RPMI8226 (cell line): ENCODE measurements around the gene ALOX5.
"Not testable (repeated sequence)": the region's sequence is repeated elsewhere in the genome, so short reads cannot be mapped to it uniquely, and the experiment has no call there.

Source experiments
- DNase-seq: peaks from one replicate; pipeline ENCODE4 v3.0.0-alpha.2; 2015

ALOX5 gene

DNA sequence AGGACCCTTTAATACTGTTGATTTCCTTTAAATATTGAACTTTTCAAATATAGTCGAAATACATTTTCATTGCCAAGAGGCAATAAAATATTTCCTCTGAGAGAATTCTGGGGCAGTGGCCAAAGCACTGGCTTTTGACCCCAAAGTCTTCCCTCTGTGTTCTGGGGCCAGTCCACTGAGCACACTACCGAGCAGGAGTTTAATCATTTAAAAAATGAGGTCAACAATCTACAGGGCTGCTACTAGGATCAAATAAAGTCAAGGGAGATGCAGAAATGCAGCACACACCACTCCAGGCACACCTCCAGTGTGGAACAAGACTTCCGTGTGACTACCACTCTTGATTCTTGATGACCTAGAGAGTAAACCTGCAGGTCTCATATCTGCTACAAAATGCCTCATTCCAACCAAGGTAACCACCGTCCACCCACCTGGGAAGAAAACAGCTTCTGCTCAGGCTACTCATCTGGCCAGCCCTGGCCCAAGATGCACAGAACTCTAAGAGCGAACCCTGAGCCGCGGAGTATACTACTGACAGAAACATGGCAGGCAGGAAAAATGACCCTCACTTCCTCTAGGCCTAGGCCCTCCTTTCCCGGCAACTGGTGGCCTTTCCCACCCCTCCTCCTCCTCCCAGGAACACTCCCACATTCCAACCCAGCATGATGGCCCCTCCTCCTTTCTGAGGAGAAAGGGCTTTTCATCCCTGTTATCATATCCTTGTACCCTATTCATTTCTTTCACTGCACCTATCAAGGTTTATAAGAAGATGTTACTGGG, 97.7 kb downstream of the ALOX5 start:
- no peak for DNase-seq

GRCh38 chr10:45473126-45473525, 99.1 kb downstream of the ALOX5 start:
- DNase-seq: no peak

GRCh38 chr10:45476559-45476958, 102.5 kb downstream of the ALOX5 start:
- DNase-seq: no peak

GRCh38 chr10:45480294-45480693, 106.3 kb downstream of the ALOX5 start:
- DNase-seq: no peak

GRCh38 chr10:45481100-45481499, 107.1 kb downstream of the ALOX5 start:
- not testable (repeated sequence) for DNase-seq

- DNase-seq: no peak
Observed at GRCh38 chr10:45483002-45483401, 109.0 kb downstream of the ALOX5 start.

DNA sequence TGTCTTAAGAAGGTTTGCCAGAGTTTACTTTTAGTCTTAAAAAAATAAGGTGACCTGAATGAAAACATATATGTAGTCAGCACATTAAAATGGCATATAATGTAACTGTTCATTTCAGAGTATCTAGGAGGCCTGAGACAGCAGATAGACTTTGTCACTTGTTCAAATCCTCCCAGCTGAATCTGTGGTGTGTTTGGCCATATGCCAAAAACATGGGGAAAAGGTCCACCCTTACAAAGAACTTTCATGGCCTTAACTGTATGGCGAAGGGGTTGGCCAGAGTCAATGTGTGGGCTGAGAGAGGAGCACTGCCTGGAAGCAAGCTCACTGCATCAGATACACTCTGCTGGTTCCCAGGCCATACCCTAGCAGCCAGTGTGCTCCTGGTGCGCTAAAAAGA, 113.7 kb downstream of the ALOX5 start:
- DNase-seq: no peak

DNA sequence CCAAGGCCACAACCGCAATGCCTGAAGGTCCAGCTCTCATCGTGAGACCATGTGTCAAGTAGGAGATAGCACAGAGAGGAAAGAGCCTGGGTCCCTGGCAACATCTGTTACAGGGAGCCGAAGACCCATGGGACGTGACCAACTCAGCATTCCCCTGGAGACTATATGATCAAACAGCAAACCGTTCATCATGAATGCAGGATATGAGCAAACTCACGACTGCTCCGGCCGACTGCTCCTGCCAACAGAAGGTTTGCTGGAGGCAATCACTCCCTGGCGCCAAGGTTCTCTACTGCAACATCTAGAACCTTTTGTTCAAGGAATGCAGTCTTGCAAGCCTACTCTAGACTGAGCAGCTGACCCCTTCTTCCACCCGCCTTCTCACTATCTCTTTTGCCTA, 114.3 kb downstream of the ALOX5 start:
- no peak for DNase-seq

DNA sequence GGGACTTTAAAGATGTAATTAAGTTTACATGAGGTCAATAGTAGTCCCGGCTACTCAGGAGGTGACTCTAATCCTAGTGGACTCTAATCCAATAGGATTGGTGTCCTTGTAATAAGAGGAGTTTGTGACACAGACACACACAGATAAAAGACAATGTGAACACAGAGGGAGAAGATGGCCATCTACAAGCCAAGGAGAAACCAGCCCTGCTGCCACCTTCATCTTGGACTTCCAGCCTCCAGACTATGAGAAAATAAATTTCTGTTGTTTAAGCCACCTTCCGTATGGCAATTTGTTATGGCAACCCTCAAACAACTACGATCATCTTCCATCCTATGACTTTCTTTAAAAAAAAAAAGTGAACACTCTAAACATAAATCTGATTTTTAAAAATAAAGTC, 116.3 kb downstream of the ALOX5 start:
- DNase-seq: no peak

DNA sequence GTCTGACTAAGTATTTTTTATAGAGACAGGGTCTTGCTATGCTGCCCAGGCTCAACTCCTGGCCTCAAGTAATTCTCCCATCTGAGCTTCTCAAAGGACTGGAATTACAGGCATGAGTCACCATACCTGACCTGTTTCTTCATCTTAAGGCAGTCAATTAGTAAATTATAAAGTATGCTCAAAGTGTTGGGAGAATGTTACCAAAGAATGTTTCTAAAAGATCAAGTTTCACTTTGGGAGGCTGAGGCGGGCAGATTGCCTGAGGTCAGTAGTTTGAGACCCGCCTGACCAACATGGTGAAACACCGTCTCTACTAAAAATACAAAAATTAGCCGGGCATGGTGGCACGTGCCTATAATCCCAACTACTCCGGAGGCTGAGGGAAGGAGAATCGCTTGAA, 117.0 kb downstream of the ALOX5 start:
- no peak for DNase-seq
